Kidney glomerular epithelial cell (primary cell): ENCODE results near the gene HAT1.
A peak's percentile ranks its signal among the peaks of the same experiment; 100 is the strongest.

Source experiments
- DNase-seq: peaks from one replicate; lab custom pipeline; 2025; lab: John Stamatoyannopoulos, UW

HAT1 gene

DNA sequence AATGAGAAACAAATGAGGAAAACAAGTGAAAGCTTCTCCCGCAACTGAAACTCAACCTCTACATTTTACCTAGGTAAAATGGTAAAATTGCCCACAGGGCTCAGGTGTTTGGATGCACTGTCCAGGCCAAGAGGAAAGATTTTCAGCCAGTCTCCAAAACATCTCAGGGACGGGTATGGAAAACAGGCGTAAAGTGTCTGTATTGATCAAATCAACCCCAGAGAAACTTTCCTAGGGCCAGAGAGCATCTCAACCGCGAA is 361 bp upstream of the HAT1 start:
- DNase-seq: no peak

DNA sequence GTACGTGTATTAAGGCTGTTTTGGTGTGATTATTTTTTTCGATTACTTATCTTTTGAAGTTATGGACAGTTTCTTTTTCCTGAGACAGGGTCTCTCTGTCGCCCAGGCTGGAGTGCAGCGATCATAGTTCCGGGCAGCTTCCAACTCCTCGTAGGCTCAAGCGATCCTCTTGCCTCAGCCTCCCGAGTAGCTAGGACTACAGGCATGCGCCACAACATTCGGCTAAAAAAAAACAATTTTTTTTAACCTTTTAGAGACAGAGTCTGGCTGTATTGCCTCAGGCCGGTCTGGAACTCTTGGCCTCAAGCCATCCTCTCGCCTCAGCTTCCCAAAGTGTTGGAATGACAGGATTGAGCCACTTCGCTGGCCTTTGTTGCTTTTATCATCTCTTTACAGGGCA is 945 bp downstream of the HAT1 start:
- DNase-seq: no peak

DNA sequence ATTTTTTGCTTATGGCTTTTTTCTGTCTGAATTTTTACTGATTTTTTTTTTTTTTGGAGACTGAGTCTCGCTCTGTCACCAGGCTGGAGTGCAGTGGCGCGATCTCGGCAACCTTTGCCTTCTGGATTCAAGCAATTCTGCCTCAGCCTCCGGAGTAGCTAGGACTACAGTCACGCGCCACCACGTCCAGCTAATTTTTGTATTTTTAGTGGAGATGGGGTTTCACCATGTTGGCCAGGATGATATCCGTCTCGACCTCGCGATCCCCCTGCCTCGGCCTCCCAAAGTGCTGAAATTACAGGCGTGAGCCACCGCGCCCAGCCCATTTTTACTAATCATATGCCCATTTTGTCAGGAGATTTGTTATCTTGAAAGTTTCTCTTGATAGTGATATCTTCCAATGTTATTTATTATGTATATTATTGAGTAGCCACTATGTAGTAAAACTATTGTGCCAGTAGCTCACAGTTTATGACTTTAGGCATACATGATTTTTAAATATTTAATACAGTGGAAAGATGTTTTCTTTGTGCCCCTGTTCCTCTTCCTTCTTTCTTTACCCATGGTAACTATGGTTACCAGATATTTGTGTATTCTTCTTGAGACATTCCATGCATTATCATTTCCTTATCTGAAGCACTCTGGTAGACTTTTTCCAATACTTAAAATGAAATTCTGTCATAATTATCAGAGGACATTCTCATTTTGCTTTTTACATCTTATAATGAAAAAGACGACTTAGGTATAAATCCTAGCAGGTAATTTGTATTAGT is 2.1 kb downstream of the HAT1 start:
- DNase-seq: no peak

DNA sequence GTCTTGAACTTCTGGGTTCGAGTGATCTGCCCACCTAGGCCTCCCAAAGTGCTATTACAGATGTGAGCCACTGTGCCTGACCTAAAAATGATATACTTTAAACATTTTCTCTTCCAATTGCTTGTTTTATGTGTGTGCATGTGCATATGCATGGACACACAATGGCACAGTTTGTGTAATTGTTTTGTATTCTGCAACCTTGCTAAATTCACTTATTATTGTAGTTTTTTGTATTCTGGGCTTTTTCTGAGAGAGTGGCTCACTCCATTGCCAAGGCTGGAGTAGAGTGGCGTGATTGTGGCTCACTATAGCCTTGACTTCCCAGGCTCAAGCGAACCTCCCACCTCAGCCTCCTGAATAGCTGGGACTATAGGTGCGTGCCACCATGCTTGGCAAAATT is 8.1 kb downstream of the HAT1 start:
- no peak for DNase-seq

DNA sequence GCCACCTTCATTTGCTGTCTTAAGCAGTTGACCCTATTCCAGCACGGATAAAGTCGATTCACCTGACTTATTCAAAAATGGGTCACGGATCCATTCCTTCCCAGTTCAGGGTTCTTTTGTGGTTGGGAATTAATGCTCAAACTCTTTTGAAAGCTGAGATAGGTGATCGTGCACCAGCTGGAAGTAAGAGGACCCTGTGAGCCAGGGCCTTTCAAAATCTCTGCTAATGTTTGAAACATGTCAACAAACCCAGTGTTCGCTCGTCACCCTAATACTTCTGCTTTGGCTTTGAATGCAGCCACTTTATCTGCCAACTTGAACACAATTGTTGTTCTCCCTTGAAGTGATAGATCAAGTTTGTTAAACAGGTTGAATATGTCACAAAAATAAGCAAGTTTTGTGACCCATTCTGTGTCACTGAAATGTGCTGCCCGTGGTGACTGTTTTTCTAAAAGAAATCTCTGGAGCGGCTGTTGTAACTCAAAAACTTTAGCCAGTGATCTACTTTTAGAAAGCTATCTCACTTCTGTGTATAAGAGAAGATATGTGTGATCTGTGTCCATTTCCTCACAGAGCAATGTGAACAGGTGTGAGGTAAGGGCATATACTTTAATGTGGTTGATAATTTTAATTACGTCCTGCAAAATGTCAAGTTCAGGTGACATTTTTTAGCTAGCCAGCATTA is 16.9 kb downstream of the HAT1 start:
- no peak for DNase-seq

DNA sequence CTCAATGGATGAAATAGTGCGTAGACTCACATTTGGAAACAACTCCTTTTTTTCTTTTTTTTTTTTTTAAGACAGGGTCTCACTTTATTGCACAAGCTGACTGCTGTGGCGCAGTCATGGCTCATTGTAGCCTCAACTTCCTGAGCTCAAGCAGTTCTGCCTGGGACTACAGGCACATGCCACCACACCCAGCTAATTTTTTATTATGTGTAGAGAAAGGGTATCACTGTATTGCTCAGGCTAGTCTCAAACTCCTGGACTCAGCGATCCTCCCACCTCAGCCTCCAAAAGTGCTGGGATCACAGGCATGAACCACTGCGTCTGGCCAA is 17.4 kb downstream of the HAT1 start:
- no peak for DNase-seq

DNA sequence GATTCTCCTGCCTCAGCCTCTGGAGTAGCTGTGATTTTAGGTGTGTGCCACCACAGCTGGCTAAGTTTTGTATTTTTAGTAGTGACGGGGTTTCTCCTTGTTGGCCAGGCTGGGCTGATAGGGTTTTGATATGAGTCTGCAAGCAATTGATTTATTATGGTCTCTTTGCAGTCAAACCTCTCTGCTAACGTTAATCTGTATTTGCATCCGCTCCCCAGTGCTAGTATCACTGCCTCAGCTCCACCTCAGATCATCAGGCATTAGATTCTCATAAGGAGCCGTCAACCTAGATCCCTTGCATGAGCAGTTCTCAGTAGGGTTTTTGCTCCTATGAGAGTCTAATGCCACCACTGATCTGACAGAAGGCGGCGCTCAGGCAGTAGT is 19.0 kb downstream of the HAT1 start:
- DNase-seq: no peak

DNA sequence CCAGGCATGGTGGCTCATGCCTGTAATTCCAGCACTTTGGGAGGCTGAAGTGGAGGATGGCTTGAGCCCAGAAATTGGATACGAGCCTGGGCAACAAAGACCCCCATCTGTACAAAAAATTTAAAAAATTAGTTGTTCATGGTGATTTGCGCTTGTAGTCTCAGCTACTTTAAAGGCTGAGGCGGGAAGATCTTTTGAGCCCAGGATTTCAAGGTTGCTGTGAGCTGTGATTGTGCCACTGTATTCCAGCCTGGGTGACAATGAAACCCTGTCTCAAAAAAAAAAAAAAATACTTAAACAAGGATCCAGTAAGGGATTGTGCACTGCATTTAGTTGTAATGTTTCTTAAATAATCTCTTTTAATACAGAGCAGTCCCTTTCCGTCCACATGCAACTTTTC is 21.6 kb downstream of the HAT1 start:
- DNase-seq: no peak

DNA sequence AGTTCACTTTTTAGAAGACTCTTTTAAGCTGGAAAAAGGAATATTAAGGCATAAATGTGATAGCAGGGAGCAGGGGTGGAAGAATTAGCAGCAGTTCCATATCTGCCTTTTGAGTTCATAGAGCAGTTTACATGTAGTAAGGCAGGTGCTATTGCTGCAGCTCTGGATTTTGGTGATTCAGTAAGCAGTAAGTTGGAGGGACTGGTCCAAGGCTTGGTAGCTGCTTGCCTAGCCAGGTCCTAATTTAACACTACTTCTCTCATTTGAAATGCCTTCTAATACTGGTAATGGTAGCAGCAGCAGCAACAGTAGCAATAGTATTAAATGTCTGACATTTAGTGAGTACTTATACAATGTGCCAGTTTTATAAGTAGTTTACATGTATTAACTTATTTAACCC is 30.0 kb downstream of the HAT1 start:
- no peak for DNase-seq

DNA sequence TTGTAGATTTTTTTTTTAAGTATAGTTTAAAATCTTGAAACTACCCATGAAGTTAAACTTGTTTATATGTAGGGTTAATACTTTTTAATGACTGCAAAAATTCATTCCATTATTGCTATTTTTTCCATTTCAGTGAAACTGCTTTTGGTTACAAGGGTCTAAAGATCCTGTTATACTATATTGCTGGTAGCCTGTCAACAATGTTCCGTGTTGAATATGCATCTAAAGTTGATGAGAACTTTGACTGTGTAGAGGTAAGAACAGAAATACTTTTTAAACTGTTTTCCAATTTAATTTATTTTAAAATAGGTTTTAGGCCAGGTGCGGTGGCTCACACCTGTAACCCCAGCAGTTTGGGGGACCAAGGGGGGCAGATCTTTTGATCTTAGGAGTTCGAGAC is 30.5 kb downstream of the HAT1 start:
- DNase-seq: no peak

DNA sequence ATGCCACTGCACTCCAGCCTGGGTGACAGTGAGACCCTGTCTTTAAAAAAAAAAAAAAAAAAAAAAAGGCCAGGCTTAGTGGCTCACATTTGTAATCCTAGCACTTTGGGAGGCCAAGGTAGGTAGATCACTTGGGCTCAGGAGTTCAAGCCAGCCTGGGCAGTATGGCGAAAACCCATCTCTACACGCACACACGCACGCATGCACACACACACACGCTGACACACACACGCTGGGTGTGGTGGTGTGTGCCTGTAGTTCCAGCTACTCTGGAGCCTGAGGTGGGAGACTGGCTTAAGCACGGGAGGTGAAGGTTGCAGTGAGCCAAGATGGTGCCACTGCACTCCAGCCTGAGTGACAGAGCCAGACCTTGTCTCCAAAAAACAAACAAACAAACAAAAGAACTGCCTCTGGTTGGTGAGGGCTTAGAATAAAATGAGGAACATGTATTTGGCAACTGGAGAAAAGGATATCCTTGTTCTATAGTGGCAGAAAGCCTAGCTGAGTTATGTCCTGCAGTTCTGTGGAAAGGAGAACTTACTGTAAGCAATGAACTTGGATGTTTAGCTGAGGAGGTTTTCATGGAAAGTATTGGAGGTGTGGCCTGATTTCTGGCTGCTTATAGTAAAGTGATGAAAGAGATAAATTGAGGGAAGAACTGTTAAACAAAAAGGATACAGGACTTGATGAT is 34.0 kb downstream of the HAT1 start:
- no peak for DNase-seq

DNA sequence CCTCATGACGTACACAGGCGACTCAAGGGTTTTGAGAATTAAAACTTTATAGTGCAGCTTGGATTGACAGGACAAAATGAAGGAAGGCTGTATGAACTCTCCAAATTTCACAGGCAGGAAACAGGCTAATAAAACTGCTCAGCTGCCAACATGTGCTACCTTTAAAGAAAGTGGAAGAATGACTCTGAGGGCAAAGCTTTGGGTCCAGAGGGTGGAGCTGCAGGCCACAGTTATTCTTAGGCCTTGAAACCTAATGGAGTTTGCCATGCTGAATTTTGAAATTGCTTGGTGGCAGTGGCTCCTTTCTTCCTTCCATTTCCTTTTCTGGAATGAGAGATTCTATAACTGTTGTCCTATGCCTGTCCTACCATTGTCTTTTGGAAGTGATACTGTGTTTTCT is 34.8 kb downstream of the HAT1 start:
- DNase-seq: no peak

DNA sequence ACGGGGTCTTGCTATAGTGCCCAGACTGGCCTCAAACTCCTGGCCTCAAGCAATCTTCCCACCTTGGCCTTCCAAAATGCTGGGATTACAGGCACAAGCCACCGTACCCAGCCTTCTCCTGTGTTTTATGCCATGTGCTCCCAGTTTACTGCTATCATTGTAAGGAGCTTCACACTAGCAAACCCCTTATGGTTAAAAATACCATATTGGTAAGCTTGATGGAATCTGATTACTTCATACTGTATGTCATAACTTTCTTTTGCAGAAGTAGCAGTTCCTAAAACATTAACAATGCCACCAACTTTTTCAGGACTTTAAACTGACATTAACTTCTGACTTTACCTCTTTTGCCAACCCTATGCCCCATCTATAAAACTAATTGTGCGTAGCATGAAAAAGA is 36.2 kb downstream of the HAT1 start:
- peak; percentile 13 for DNase-seq

DNA sequence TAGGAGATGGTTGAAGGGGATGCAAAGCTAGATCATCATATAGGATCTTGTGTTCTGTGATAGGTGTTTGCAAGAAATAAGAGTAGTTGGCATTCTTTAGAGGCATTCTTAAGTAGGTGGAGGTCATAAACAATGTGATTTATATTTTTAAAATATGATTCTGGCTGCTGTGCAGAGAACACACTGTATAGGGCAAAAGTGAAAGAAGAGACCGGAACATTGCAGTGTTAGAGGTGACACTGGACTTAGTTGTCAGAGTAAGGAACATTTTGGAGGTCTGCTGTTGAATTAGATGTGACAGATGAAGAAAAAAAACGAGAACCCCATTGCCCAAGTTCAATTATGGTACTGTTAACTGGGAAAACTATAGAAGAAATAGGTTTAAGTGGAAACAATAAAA is 37.7 kb downstream of the HAT1 start:
- DNase-seq: no peak

DNA sequence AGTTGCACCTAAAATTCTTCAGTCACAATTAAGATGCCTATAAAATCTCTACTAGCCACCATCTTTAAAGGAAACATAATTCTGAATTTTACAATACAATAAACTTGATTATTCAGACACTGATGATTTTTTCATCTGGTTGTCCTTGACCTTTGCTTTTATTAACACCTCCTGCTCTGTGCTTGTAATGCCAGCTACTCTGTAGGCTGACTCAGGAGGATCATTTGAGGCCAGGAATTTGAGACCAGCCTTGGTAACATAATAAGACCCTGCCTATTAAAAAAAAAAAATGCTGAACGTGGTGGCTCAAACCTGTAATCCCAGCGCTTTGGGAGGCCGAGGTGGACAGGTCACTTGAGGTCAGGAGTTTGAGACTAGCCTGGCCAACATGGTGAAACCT is 38.3 kb downstream of the HAT1 start:
- DNase-seq: no peak

DNA sequence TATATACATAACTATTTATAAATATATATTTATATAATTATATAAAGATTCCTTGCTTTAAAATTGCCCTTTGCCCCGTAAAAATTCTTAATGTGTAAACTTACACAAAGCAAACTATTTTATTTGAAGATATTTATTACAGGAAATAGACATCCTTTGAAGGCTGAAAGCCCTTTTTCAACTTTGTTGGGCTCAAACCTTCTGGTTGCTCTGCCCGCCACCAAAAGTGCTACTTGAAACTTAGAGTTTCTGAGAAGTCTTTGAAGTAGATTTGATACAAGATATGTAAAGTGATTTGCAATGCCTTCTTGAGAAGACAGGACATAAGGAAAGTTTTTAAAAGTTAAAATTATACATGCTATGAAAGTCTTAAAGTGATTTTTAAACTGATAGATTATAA is 40.9 kb downstream of the HAT1 start:
- no peak for DNase-seq

DNA sequence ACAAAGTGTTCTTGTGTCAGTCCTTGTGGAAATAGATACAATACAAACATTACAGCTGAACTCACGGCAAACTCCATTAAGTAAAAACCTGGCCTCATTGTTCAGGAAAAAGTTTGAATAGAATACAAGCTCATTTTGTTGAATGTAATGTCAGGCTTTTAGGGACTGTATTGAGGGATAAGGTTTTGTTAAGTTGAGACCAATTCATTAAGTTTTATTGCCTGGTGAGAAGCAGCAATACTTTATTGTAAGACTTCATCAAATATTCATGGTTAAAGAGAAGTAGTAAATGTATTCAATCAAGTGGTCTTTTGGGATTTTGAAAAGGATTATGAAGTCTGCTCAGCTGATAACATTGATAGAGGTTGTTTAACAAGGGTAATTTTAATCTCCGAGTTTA is 42.0 kb downstream of the HAT1 start:
- no peak for DNase-seq

DNA sequence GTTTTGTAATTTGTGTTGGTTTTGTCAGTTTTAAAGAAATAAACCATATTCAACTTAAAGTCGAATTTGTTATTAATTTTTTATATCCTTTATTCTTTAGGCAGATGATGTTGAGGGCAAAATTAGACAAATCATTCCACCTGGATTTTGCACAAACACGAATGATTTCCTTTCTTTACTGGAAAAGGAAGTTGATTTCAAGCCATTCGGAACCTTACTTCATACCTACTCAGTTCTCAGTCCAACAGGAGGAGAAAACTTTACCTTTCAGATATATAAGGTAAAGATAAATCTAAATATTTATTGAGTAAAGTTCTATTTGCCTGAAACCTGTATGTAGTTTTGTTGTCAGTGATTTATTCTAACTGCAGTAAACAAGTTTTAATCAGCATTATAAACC is 43.0 kb downstream of the HAT1 start:
- no peak for DNase-seq

DNA sequence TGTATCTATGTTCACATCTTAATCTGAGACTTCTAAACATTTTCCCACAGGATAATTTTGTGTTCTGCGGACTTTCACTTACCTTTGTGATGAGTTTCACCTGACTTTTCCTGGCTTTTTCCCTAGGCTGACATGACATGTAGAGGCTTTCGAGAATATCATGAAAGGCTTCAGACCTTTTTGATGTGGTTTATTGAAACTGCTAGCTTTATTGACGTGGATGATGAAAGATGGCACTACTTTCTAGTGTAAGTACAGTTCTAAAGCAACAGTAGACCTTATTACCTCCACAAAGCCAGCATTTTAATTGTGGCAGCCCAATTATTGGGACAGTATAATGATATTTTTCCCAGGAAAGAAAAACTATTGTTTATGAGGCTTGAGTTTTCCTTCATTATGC is 43.4 kb downstream of the HAT1 start:
- no peak for DNase-seq

DNA sequence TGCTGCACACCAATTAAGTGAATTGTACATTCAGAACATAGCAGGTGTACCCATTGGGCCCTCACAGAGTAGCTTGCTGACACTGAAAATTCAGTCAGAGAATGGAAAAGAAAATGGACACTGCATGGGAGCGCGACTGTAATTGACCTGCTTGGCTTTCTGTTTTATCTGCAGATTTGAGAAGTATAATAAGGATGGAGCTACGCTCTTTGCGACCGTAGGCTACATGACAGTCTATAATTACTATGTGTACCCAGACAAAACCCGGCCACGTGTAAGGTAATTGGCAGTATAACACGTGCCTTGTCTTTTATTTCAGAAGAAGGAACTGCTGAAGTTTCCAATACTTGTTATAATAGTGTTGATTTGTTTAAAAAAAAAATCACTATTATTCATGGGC is 44.0 kb downstream of the HAT1 start:
- DNase-seq: no peak

DNA sequence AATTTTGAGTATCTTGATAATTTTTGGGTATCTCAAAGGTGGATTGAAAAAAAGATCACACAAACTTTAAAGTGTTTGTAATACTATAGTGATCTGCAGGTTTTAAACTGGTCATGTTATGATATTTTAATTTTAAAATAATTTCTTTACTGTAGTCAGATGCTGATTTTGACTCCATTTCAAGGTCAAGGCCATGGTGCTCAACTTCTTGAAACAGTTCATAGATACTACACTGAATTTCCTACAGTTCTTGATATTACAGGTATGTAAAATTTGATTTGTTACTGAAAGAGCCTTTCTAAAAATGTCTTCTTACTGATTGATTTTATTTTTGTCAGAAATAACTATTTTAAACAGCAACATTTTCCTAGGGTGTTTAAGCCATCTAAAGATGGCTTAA is 44.4 kb downstream of the HAT1 start:
- DNase-seq: no peak

DNA sequence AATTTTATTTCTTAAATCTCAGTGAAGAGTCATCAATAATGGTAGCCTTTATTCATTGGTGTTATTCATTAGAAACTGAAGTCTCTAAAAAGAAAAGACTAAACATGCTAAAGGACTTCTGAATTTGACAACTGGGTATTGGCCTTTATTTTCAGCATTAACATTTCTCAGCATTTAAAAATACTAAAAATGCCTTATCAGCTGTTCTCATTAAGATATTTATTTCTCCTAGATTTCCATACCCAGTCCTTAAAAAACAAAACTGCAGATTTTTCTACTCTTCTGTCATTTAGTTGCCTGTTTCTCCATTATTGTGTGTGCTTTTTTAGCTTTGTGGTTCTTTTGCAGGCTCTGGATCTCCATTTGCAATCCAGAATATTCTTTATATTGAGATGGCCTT is 46.2 kb downstream of the HAT1 start:
- DNase-seq: no peak

DNA sequence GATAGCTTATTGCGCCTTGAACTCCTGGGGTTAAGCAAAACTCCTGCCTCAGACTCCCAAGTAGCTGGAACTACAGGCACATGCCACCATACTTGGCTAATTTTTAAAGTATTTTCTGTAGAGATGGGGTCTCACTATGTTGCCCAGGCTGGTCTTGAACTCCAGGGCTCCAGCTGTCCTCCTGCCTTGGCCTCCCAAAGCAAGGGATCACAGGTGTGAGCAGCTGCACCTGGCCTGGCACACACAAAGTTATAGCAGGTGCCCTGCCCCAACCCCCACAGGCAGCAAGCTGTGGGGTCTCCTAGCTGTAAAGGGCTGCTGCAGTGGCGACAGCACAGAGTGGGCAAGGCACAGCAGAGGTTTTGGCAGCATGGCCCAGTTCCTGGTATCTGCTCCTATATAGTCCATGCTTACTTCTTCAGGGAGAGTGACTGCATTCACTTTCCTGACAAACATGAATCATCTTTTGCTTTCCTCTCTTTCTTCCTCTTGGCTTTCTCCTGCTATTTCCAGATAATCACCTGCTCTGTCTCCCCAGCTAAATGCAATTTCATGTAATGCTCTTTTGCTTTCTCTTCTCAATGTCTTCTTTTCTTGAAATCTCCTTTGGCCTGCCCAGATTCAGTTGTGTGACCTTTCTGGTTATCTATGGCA is 50.2 kb downstream of the HAT1 start:
- no peak for DNase-seq
